ENCODE results near the gene STX10.

GRCh38 chr19:13171146-13171545, 21.0 kb upstream of the STX10 start:
- TF ChIP-seq CTCF (conservative IDR thresholded peaks at IDR 0.05) (no peak), ZFX (IDR thresholded peaks at IDR 0.05) (no peak)

All from C4-2B (cell line).